IPS DF 4.7 (cell line): ENCODE results near the gene HECW1.
"Not testable (repeated sequence)": the region's sequence is repeated elsewhere in the genome, so short reads cannot be mapped to it uniquely, and the experiment has no call there.

Experiments used
- DNase-seq: peaks from one replicate; pipeline ENCODE4 v3.0.0-alpha.2; 2013; ENCODE audit warnings: low spot score; ENCODE audit errors: extremely low read depth

HECW1 gene

DNA sequence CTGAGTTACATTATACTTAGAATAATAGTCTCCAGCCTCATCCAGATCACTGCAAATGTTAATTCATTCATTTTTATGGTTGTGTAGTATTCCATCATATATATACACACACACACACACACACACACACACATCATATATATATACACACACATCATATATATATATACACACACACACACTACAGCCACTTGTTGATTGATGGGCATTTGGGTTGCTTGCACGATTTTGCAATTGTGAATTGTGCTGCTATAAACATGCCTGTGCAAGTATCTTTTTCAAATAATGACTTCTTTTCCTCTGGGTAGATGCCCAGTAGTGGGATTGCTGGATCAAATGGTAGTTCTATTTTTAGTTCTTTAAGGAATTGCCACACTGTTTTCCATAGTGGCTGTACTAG, 233.2 kb downstream of the HECW1 start:
- not testable (repeated sequence) for DNase-seq

DNA sequence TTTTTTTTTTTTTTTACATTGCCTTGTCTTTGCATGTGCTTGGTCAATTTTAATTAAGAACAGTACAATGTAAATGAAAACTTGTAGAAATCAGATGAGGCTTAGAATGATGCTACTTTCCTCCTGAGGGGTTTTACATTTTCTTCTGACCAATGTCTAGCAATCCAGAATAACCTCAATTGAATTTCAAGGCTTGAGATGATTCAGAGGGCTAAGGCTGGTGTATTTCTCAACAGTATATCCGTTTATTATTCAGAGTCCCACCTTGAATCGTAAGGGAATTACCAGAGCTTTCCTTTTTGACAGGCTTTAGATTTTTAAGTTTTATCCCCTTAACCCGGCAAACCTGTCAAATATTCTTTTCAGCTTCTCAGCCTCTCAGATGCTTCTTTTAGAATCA, 239.2 kb downstream of the HECW1 start:
- no peak for DNase-seq

- no peak for DNase-seq
Measured at GRCh38 chr7:43353902-43354301, 241.5 kb downstream of the HECW1 start.

DNA sequence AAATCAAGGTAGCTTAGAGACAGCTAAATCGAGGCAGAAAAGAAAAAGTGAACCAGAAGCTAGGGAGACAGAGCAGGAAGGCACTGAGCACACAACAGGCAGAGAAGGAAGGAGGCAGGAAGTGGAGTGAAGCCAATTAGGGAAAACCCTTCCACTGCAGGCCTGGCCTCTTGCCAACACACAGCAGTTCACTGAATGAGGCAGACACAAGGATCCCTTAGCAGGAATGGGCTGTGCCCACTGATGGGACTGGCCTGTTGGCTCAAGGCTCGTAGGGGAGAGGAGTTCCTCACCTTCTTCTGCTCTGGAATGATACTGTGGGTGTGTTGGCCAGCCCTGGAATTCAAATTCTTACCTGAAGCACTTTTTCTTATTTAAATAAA, 250.2 kb downstream of the HECW1 start:
- DNase-seq = no peak

GRCh38 chr7:43363035-43363791, 250.8 kb downstream of the HECW1 start:
- no peak for DNase-seq

DNA sequence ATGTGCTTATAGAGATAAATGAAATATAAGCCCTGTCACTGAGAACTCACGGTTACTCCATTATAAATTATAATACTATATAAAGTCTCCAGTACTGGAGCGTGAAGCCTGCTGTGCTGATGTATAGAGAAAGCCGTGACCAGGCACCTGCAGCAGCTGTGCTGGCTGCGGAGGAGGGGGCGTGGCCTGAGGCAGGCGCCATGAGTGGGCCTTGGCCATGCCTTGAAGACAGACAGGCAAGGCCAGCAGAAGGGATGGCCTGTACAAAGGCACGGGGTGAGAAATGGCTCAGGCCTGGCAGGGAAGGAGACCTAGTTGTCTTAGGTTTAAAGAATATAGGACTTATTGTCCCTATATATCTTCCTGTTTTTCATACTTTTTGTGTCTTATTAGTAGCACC, 251.9 kb downstream of the HECW1 start:
- DNase-seq = no peak

DNA sequence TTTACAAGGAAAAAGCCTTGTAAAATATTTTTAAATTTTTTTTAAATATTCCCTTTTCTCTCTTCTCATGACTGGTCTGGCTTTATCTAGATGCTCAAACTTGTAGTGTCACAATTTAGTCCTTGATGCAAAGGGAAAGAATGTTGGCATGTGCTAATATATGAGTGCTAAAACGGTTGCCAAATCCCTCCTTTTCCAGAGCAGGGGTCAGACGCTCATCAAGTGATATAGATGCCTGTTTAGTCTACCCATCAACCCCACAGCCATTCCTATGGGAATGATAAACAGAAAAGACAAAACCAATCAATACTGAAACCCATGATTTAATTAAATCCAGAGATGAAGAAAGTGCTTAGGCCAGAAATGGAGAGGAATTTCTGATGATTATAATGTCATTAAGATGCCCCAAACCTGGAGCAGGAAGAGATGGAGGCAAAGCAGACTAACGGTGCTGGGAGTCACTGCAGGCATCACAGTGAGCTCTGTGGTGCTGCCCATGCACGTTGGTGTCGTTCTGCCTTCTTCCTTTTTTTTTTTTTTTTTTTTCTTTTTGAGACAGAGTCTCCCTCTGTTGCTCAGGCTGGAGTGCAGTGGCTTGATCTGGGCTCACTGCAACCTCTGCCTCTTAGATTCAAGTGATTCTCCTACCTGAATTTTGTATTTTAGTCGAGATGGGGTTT, 260.4 kb downstream of the HECW1 start:
- no peak for DNase-seq

- DNase-seq = no peak
Measured at GRCh38 chr7:43377196-43377960, 264.9 kb downstream of the HECW1 start.

- DNase-seq = no peak
Measured at GRCh38 chr7:43379210-43379609, 266.8 kb downstream of the HECW1 start.

GRCh38 chr7:43384616-43385308, 272.3 kb downstream of the HECW1 start:
- no peak for DNase-seq

DNA sequence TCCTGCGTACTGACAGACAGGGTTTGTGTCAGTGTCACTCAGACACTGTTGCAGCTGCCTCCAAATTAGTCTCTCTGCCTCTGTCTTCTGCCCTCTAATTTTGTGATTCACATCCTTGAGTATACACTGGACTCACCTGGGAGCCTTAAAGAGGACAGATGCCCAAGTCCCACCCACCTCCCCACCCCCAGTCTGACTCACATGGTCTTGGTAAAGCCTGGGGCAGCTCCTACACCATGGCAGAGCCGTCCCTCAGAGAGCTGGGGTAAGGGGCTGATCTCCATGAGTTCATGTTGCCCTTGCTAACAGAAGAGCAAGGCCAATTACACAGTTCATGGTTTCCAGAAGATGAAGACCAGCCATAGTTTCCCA, 272.8 kb downstream of the HECW1 start:
- no peak for DNase-seq

DNA sequence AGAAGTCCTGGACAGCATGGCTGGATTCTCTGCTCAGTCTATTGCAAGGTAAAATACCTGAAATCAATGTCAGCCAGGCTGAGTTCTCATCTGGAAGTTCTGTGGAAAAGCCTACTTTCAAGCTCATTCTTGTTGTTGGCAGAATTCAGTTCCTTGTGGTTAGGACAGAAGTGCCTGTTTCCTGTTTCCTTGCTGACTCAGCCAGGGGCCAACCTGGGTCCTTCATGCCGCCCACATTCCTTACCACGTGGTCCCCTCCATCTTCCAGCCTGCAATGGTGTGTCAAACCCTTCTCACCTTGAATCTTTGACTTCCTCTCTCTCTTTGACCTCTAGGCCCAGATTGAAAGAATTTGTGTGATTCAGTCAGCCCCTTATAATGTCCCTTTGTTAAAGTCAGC, 273.4 kb downstream of the HECW1 start:
- no peak for DNase-seq

- no peak for DNase-seq
Measured at GRCh38 chr7:43387932-43388331, 275.5 kb downstream of the HECW1 start.

DNA sequence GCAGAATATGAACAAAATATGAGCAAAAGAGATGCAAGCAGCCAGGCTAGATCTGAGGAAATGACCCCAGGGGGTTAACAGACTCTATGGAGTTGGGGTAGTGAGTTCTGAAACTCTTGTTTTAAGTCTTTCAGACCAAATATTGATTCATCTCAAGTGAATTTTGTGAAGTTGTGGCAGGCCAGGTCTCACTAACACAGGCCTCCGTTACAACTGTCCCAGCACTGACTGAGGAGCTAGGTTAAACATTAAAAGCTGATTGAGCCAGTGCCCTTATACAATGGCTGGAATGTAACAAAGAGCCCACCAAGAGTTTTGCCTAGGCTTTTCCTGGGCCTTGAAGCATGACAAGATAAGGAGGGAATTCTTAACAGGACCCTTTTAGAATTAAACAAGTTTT, 278.1 kb downstream of the HECW1 start:
- no peak for DNase-seq

GRCh38 chr7:43391518-43391917, 279.1 kb downstream of the HECW1 start:
- no peak for DNase-seq

DNA sequence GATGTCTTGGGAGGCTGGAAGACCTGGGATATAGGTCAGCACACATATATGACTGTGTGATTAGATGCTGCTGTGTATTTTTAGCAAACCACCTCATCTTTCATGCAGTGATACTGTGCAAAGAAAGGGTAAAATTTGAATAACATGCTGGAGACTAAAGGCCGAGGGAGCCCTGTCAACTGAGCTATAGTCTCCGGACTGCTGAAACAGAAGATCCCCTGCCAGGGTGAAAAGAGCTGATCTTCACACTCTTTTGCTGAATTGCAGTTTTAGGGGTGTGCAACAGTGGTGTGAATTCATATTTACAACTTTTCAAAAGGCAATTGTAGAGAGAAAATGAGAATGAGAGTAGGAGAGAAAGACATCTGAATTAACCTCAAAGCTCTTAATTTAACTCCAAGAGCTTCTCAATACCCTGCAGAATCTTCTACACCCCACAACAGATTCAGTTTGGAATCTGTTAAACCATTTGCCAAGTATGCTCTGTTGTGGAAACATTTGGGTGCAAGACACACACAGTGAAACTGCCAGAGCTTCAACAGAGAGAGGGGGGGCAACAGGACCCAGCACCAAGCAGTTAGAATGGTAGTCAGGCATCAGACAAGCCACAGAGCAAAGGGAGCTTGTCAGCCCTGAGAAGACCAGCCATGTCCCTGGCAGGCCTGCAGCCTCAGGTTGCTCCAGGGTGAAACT, 280.3 kb downstream of the HECW1 start:
- no peak for DNase-seq

GRCh38 chr7:43394441-43395130, 282.1 kb downstream of the HECW1 start:
- no peak for DNase-seq

GRCh38 chr7:43395351-43395750, 282.9 kb downstream of the HECW1 start:
- DNase-seq = no peak

DNA sequence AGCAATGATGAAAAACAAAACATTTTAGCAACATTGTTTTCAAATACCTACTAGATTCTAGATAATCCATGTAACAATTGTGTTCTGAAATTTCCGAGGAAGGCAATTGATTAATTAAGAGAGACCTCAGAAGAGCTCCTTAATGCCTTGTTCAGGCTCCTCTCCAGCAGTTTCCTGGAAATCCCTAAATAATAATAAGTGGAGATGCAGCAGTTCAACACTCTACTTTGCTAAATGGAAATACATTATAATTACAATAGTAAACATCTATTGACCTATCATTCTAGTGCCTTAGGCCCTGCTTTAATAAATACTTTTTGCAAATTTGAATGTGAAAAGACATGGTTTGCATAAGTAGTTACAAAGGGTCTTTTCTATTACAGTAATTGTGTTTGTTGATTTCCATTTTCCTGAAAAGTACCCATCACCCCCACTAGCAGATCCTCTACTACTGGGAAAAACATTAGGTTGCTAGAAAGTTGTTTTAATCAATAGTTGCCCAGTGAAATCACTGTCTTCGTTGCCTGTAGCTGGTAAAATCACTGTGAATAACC, 283.8 kb downstream of the HECW1 start:
- no peak for DNase-seq

DNA sequence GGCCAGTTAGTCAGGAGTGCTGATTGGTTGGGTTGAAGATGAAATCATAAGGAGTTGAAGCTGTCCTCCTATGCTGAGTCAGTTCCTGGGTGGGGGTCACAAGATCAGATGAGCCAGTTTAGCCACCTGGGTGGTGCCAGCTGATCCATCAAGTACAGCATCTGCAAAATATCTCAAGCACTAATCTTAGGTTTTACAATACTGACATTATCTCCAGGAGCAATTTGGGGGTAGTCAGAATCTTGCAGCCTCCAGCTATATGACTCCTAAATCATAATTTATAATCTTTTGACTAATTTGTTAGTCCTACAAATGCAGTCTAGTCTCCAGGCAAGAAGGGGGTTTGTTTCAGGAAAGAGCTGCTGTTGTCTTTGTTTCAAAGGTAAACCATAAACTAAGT, 286.4 kb downstream of the HECW1 start:
- no peak for DNase-seq
